Astrocyte (in vitro differentiated cells and primary cell): Measurements from ENCODE around the gene ICE1.
"Not testable (repeated sequence)": the region's sequence is repeated elsewhere in the genome, so short reads cannot be mapped to it uniquely, and the experiment has no call there.

Experiments
- EZH2 ChIP-seq: IDR thresholded peaks from 2 replicates; pipeline ENCODE4 v1.6.1; 2012; ENCODE audit warnings: mild to moderate bottlenecking, low read length, inconsistent platforms; ENCODE audit not compliant: insufficient read depth
- TF ChIP-seq, protein P1 (sequence below): IDR thresholded peaks from 2 replicates; pipeline ENCODE4 v1.5.1; 2011; ENCODE audit warnings: low read depth, mild to moderate bottlenecking, inconsistent platforms, low read length, moderate library complexity; ENCODE audit not compliant: insufficient read depth

DNA sequence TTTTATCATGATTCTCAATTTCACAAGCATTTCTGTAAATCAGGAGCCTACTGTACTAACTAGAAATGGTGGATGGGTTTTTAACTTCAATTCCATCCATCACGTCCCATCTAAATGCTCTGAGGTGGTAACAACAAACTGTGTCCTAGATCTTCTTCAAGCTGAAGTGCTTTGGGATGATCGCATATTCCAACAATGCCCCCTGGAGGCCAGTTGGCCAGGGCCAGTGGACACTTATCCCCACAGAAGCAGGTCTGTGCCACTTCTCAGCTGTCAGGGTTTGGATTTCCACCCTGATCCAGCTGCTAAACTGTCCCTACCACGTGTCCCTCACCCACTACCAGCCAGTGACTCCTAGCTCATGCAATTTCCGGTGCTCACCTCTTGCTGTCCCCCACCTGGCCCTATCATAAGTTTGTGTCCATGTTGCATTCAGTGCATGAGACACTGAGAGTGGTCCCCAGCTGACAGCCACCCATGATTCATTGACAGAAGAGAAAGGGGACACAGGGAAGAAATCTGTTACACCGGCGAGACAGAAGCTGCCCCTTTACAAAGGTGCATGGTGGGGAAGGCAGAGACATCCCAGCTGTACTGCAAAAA lies 28.0 kb upstream of the ICE1 start:
- TF ChIP-seq EZH2: not testable (repeated sequence)
- TF ChIP-seq, protein P1, sequence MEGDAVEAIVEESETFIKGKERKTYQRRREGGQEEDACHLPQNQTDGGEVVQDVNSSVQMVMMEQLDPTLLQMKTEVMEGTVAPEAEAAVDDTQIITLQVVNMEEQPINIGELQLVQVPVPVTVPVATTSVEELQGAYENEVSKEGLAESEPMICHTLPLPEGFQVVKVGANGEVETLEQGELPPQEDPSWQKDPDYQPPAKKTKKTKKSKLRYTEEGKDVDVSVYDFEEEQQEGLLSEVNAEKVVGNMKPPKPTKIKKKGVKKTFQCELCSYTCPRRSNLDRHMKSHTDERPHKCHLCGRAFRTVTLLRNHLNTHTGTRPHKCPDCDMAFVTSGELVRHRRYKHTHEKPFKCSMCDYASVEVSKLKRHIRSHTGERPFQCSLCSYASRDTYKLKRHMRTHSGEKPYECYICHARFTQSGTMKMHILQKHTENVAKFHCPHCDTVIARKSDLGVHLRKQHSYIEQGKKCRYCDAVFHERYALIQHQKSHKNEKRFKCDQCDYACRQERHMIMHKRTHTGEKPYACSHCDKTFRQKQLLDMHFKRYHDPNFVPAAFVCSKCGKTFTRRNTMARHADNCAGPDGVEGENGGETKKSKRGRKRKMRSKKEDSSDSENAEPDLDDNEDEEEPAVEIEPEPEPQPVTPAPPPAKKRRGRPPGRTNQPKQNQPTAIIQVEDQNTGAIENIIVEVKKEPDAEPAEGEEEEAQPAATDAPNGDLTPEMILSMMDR: peak; percentile 55
